Cardiac fibroblast (primary cell): ENCODE data around the gene TTC21A.

Experiments used
- DNase-seq, 2 donors: peaks; one replicate each; pipeline versions ENCODE4 v3.0.0 to v3.0.0-alpha.2; 2010; ENCODE audit warnings: low read depth in 2 of 2
- H3K4me3 ChIP-seq, 2 donors: replicated peaks in 1 of 2; 1 replicate in 1 of 2; 2 replicates in 1 of 2; pipeline ENCODE4 v1.5.1; 2011; ENCODE audit warnings: low read depth in 2 of 2, low read length in 2 of 2, mild to moderate bottlenecking in 2 of 2, moderate library complexity in 1 of 2
- CTCF ChIP-seq: IDR thresholded peaks from one replicate; pipeline ENCODE4 v1.5.1; 2011; ENCODE audit warnings: low read depth, mild to moderate bottlenecking, low read length, inconsistent platforms

Gene TTC21A

GRCh38 chr3:39130693-39131265 is 23.3 kb downstream of the TTC21A start:
- no peak overlapping the region for H3K4me3 ChIP-seq
- no peak for TF ChIP-seq CTCF
- DNase-seq, result no peak

- no peak for TF ChIP-seq CTCF
- no peak for DNase-seq
- no peak overlapping the region for H3K4me3 ChIP-seq
Measured at GRCh38 chr3:39132096-39133092, 24.9 kb downstream of the TTC21A start.

GRCh38 chr3:39133093-39133490 is 25.6 kb downstream of the TTC21A start:
- no peak for DNase-seq
- no peak overlapping the region for H3K4me3 ChIP-seq
- TF ChIP-seq CTCF, result no peak

- no peak overlapping the region for H3K4me3 ChIP-seq
- no peak for DNase-seq
- no peak for TF ChIP-seq CTCF
Measured at GRCh38 chr3:39133822-39134221, 26.3 kb downstream of the TTC21A start.

GRCh38 chr3:39134305-39134704 is 26.8 kb downstream of the TTC21A start:
- no peak overlapping the region for H3K4me3 ChIP-seq
- no peak for DNase-seq
- TF ChIP-seq CTCF, result no peak

- no peak overlapping the region for H3K4me3 ChIP-seq
- no peak for DNase-seq
- no peak for TF ChIP-seq CTCF
Measured at GRCh38 chr3:39135170-39135805, 27.8 kb downstream of the TTC21A start.
